GM12891 (cell line): Measurements from ENCODE around the gene SLC38A10.
A peak's percentile ranks its signal among the peaks of the same experiment; 100 is the strongest.

Experiments
- POLR2A ChIP-seq: IDR thresholded peaks from 2 replicates; pipeline ENCODE4 v1.6.1; 2011; ENCODE audit warnings: low read depth, low read length, control low read depth
- POLR2AphosphoS5 ChIP-seq: IDR thresholded peaks from 2 replicates; pipeline ENCODE4 v1.6.1; 2011; ENCODE audit warnings: low read depth, low read length, control low read depth

- peak; percentile 93 for TF ChIP-seq POLR2A
- TF ChIP-seq POLR2AphosphoS5, result peak; percentile 96
Observed at GRCh38 chr17:81295031-81295675, at the start of gene SLC38A10.
